GM23338 (cell line): ENCODE measurements around the gene PCSK5. TPM values are rescaled to one million over a fixed set of nuclear protein-coding genes. Genes with fewer than 3 reads are reported as not detected.

ENCODE experiments used
- ATAC-seq: fragments of 200-7000 bp; cut with Tn5 transposase; 3 replicates; pipeline ENCODE4 v1.9.1; 2020
- DNase-seq: peaks from one replicate; pipeline ENCODE4 v3.0.0-alpha.2; 2015; ENCODE audit warnings: low spot score
- H2AFZ ChIP-seq: fragments of 200-600 bp; sonication (generic); 2 replicates; pipeline ENCODE4 v1.8.0; 2016; ENCODE audit warnings: antibody characterized with exemption, mild to moderate bottlenecking, moderate library complexity
- H3F3A ChIP-seq: fragments of 200-600 bp; sonication (generic); replicated peaks from 2 replicates; pipeline ENCODE4 v1.8.0; 2017; ENCODE audit warnings: antibody characterized with exemption, mixed run types, low read depth
- H3K27ac ChIP-seq: fragments of 200-600 bp; sonication (generic); 2 replicates; pipeline ENCODE4 v1.6.1; 2016; ENCODE audit warnings: low read depth
- H3K27me3 ChIP-seq: fragments of 200-600 bp; sonication (generic); 2 replicates; pipeline ENCODE4 v1.8.0; 2016; ENCODE audit warnings: mild to moderate bottlenecking, mixed run types, moderate library complexity; ENCODE audit not compliant: insufficient read depth
- H3K36me3 ChIP-seq: fragments of 200-600 bp; sonication (generic); 2 replicates; pipeline ENCODE4 v1.8.0; 2016; ENCODE audit warnings: mild to moderate bottlenecking; ENCODE audit not compliant: insufficient read depth
- H3K4me1 ChIP-seq: fragments of 200-600 bp; sonication (generic); 2 replicates; pipeline ENCODE4 v1.8.0; 2016; ENCODE audit warnings: mild to moderate bottlenecking, moderate library complexity; ENCODE audit not compliant: insufficient read depth
- H3K4me2 ChIP-seq: fragments of 200-600 bp; sonication (generic); 2 replicates; pipeline ENCODE4 v1.7.1; 2017; ENCODE audit warnings: mixed run types
- H3K4me3 ChIP-seq: fragments of 200-600 bp; sonication (generic); 2 replicates; pipeline ENCODE4 v1.6.1; 2016; ENCODE audit warnings: mixed run types
- H3K79me2 ChIP-seq: fragments of 200-600 bp; sonication (generic); replicated peaks from 2 replicates; pipeline ENCODE4 v1.8.0; 2017; ENCODE audit warnings: mild to moderate bottlenecking; ENCODE audit not compliant: insufficient read depth
- H3K9me2 ChIP-seq: fragments of 200-600 bp; sonication (generic); 2 replicates; pipeline ENCODE4 v1.8.0; 2017; ENCODE audit not compliant: insufficient read depth
- H4K20me1 ChIP-seq: fragments of 200-600 bp; sonication (generic); replicated peaks from 2 replicates; pipeline ENCODE4 v1.8.0; 2017; ENCODE audit warnings: mild to moderate bottlenecking; ENCODE audit not compliant: insufficient read depth
- H3K27ac Mint-ChIP-seq: 2 replicates; pipeline ENCODE4 v1.8.0; 2020; ENCODE audit warnings: inconsistent platforms, mild to moderate bottlenecking, moderate library complexity, mixed read lengths
- H3K27me3 Mint-ChIP-seq: 3 replicates; pipeline ENCODE4 v1.8.0; 2022; ENCODE audit warnings: low read depth, mild to moderate bottlenecking, moderate library complexity, mixed read lengths, inconsistent platforms; ENCODE audit not compliant: insufficient read depth, poor library complexity
- H3K36me3 Mint-ChIP-seq: 3 replicates; pipeline ENCODE4 v1.8.0; 2021; ENCODE audit warnings: low read depth, mild to moderate bottlenecking, inconsistent platforms, moderate library complexity, mixed read lengths
- H3K4me1 Mint-ChIP-seq: 3 replicates; pipeline ENCODE4 v1.8.0; 2020; ENCODE audit warnings: mild to moderate bottlenecking, inconsistent platforms, mixed read lengths
- H3K4me3 Mint-ChIP-seq: 3 replicates; pipeline ENCODE4 v1.8.0; 2021; ENCODE audit warnings: moderate library complexity, mild to moderate bottlenecking, inconsistent platforms, mixed read lengths
- H3K9me3 Mint-ChIP-seq: 3 replicates; pipeline ENCODE4 v1.8.0; 2020; ENCODE audit warnings: moderate library complexity, mild to moderate bottlenecking, inconsistent platforms, mixed read lengths
- CREB1 ChIP-seq: fragments of 250-450 bp; sonication (Bioruptor Pico); IDR thresholded peaks from 2 replicates; pipeline ENCODE4 v1.5.0; 2020; ENCODE audit warnings: low read depth, mild to moderate bottlenecking, moderate library complexity
- EZH2 ChIP-seq: fragments of 200-600 bp; sonication (generic); IDR thresholded peaks from one replicate; pipeline ENCODE4 v1.8.0; 2017; ENCODE audit warnings: antibody characterized with exemption, mild to moderate bottlenecking, low read depth; ENCODE audit not compliant: unreplicated experiment
- EZH2phosphoT487 ChIP-seq: fragments of 200-600 bp; sonication (generic); IDR thresholded peaks from one replicate; pipeline ENCODE4 v1.8.1; 2018; ENCODE audit warnings: antibody characterized with exemption; ENCODE audit not compliant: unreplicated experiment
- JUNB ChIP-seq: IDR thresholded peaks from one replicate; pipeline ENCODE4 v1.6.1; 2016; ENCODE audit warnings: antibody characterized with exemption; ENCODE audit not compliant: unreplicated experiment
- NANOG ChIP-seq: IDR thresholded peaks from 2 replicates; pipeline ENCODE4 v1.6.1; 2016; ENCODE audit warnings: antibody characterized with exemption, borderline replicate concordance
- POLR2AphosphoS5 ChIP-seq: IDR thresholded peaks from 2 replicates; pipeline ENCODE4 v1.6.1; 2016; ENCODE audit warnings: antibody characterized with exemption, low read depth
- REST ChIP-seq: IDR thresholded peaks from one replicate; pipeline ENCODE4 v1.6.1; 2018; ENCODE audit warnings: antibody characterized with exemption; ENCODE audit not compliant: unreplicated experiment
- STAT1 ChIP-seq: IDR thresholded peaks from one replicate; pipeline ENCODE4 v1.6.1; 2016; ENCODE audit warnings: antibody characterized with exemption; ENCODE audit not compliant: unreplicated experiment
- ZNF114 ChIP-seq: fragments of 250-450 bp; sonication (Bioruptor Pico); IDR thresholded peaks from 2 replicates; pipeline ENCODE4 v1.5.0; 2020; ENCODE audit warnings: mild to moderate bottlenecking, moderate library complexity
- ZNF331 ChIP-seq: fragments of 250-450 bp; sonication (Bioruptor Pico); IDR thresholded peaks from 2 replicates; pipeline ENCODE4 v1.5.0; 2020; ENCODE audit warnings: low read depth, mild to moderate bottlenecking, moderate library complexity
- ZNF462 ChIP-seq: fragments of 250-450 bp; sonication (Bioruptor Pico); IDR thresholded peaks from 2 replicates; pipeline ENCODE4 v1.5.0; 2020; ENCODE audit warnings: mild to moderate bottlenecking, moderate library complexity
- polyA plus RNA-seq: library from polyadenylated mRNA; unstranded; fragments of >200 nt; fragmentation: Nextera tagmentation; extraction: Ambion mirVana; gene quantifications from 2 replicates; pipeline ENCODE4 v1.2.1, GENCODE V29; 2016
- total RNA-seq: library from RNA; depleted of rRNA; stranded (reverse); fragments of >200 nt; shearing (Covaris generic); gene quantifications from 2 replicates; pipeline ENCODE4 v1.2.3, GENCODE V29; 2014
- TF ChIP-seq, protein P1 (sequence below): IDR thresholded peaks from 2 replicates; pipeline ENCODE4 v1.6.1; 2016; ENCODE audit warnings: antibody characterized with exemption
- TF ChIP-seq, protein P2 (sequence below), 2 experiments: fragments of 200-600 bp in 1 of 2; sonication (generic) in 1 of 2; conservative IDR thresholded peaks; 2 replicates each; pipeline versions ENCODE4 v1.5.1 to v1.6.1; 2016 to 2017; ENCODE audit warnings: antibody characterized with exemption in 2 of 2, low read depth in 2 of 2, mild to moderate bottlenecking in 2 of 2, moderate library complexity in 1 of 2

PCSK5 gene
- total and polyA plus RNA-seq, 2 experiments from 2014 or later: 12.3 to 34.8 TPM

GRCh38 chr9:76314321-76314720 lies 423.8 kb downstream of the PCSK5 start:
- H2AFZ ChIP-seq: no peak overlapping the region
- TF ChIP-seq REST: no peak
- TF ChIP-seq ZNF114 (CRISPR knock-in tag): no peak
- TF ChIP-seq NANOG: no peak
- TF ChIP-seq, protein P1, sequence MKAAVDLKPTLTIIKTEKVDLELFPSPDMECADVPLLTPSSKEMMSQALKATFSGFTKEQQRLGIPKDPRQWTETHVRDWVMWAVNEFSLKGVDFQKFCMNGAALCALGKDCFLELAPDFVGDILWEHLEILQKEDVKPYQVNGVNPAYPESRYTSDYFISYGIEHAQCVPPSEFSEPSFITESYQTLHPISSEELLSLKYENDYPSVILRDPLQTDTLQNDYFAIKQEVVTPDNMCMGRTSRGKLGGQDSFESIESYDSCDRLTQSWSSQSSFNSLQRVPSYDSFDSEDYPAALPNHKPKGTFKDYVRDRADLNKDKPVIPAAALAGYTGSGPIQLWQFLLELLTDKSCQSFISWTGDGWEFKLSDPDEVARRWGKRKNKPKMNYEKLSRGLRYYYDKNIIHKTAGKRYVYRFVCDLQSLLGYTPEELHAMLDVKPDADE: no peak
- TF ChIP-seq EZH2phosphoT487: no peak
- TF ChIP-seq POLR2AphosphoS5: no peak
- no peak for TF ChIP-seq STAT1
- no peak for TF ChIP-seq EZH2
- no peak for TF ChIP-seq CREB1 (CRISPR knock-in tag)
- no peak for TF ChIP-seq ZNF462 (CRISPR knock-in tag)
- no peak for TF ChIP-seq JUNB
- TF ChIP-seq, protein P2, sequence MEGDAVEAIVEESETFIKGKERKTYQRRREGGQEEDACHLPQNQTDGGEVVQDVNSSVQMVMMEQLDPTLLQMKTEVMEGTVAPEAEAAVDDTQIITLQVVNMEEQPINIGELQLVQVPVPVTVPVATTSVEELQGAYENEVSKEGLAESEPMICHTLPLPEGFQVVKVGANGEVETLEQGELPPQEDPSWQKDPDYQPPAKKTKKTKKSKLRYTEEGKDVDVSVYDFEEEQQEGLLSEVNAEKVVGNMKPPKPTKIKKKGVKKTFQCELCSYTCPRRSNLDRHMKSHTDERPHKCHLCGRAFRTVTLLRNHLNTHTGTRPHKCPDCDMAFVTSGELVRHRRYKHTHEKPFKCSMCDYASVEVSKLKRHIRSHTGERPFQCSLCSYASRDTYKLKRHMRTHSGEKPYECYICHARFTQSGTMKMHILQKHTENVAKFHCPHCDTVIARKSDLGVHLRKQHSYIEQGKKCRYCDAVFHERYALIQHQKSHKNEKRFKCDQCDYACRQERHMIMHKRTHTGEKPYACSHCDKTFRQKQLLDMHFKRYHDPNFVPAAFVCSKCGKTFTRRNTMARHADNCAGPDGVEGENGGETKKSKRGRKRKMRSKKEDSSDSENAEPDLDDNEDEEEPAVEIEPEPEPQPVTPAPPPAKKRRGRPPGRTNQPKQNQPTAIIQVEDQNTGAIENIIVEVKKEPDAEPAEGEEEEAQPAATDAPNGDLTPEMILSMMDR (conservative IDR thresholded peaks at IDR 0.05; ENCODE audit: low read depth in 2 of 2): no peak
- no peak for TF ChIP-seq ZNF331 (CRISPR knock-in tag)
- H3F3A ChIP-seq: no peaks in the 10 kb centered on the region
- H3K27me3 ChIP-seq: no peaks in the 10 kb centered on the region
- peaks cover 7% of the 10 kb centered on the region for H3K27me3 Mint-ChIP-seq
- no peaks in the 10 kb centered on the region for H3K4me1 ChIP-seq
- no peaks in the 10 kb centered on the region for H3K36me3 ChIP-seq
- H3K4me2 ChIP-seq: no peak overlapping the region
- H3K4me3 Mint-ChIP-seq: no peak overlapping the region
- H3K9me3 Mint-ChIP-seq: no peaks in the 10 kb centered on the region; the same call in 2 of the 3 replicates
- no peaks in the 10 kb centered on the region for H4K20me1 ChIP-seq
- H3K36me3 Mint-ChIP-seq: no peaks in the 10 kb centered on the region; the same call in 2 of the 3 replicates
- H3K9me2 ChIP-seq: peaks cover 6% of the 10 kb centered on the region; the same call in 1 of the 2 replicates
- peaks cover 6% of the 10 kb centered on the region for H3K4me1 Mint-ChIP-seq
- no peak overlapping the region for H3K27ac ChIP-seq
- no peak overlapping the region for H3K27ac Mint-ChIP-seq
- ATAC-seq (no peak), DNase-seq (no peak)
- H3K79me2 ChIP-seq: no peaks in the 10 kb centered on the region
- no peak overlapping the region for H3K4me3 ChIP-seq
